GM21381 (cell line): ENCODE data around the gene RBMS1.

Experiments used
- ATAC-seq: cut with Tn5 transposase; IDR thresholded peaks from one replicate; pipeline ENCODE4 v1.9.1; 2021; ENCODE audit warnings: mild to moderate bottlenecking, moderate library complexity; ENCODE audit not compliant: unreplicated experiment

Gene RBMS1

GRCh38 chr2:160365716-160366367 lies 127.8 kb downstream of the RBMS1 start:
- ATAC-seq: no peak

- no peak for ATAC-seq
Observed at GRCh38 chr2:160364364-160364763, 129.2 kb downstream of the RBMS1 start.

DNA sequence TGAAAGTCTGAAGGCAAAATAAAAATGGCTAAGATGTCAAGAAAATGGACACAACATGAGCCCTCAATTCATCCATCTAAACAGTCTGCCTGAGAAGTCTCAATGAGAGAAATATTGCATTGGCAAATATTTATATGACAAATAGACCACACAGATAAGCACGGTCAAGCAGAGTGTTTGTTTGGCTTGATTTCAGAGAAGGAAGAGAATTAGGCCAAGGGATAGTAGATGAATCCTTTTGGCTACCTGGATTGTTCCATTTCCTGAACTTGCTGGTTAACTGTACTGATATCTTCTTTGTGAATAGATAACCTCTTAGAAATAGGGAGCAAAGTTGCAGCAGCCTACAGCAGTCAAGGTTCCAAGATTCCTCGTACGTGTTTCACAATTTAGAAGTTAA lies 129.6 kb downstream of the RBMS1 start:
- no peak for ATAC-seq

- ATAC-seq: no peak
Observed at GRCh38 chr2:160363055-160363454, 130.6 kb downstream of the RBMS1 start.

- ATAC-seq: no peak
Observed at GRCh38 chr2:160362541-160362940, 131.1 kb downstream of the RBMS1 start.

DNA sequence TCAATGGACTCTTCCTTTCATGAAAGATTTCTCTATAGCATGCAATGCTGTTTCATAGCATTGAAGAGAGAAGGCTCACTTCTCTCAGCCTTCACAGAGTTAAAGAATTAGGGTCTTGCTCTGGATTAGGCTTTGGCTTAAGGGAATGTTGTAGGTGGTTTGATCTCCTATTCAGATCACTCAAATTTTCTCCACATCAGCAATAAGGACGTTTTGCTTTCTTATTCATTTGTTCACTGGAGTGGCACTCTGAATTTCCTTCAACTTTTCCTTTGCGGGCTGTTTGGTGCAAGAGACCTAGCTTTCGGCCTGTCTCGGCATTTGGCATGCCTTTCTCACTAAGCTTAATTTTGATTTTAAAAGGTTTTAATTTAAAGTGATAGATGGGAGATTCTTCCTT lies 131.6 kb downstream of the RBMS1 start:
- ATAC-seq: no peak

DNA sequence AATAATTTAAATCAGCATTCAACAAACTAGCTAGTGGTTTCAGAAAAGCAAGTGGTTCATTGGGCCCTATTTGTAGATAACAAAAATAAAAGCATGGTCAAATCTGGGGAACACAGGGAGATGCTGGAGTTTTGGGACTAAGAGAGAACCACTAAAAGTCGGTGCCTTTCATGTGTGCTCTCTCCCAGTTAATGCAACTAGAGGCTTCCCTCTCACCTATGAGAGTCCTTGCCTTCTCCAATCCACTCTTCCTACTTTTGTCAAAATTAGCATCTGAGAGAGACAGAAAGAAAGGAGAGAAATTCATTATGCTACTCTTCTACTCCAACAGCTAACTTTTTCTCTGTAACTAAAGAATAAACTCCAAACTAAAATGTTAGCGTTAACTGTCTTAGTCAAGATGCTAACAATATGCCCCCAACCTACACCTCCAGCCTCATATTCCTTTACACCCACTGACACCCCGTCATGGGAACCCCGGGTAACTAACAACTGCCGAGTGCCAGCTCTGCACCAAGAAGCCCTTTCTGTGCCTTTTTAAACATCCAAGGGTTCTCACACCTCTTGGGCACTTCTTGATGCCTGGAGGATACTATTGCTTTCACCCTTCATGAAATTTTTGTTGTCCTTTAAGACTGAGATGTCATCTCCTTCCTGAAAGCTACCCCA lies 133.4 kb downstream of the RBMS1 start:
- ATAC-seq: no peak

GRCh38 chr2:160358046-160358445 lies 135.6 kb downstream of the RBMS1 start:
- no peak for ATAC-seq

- ATAC-seq: no peak
Observed at GRCh38 chr2:160356485-160356884, 137.1 kb downstream of the RBMS1 start.

GRCh38 chr2:160355080-160355479 lies 138.5 kb downstream of the RBMS1 start:
- no peak for ATAC-seq

GRCh38 chr2:160354677-160355076 lies 138.9 kb downstream of the RBMS1 start:
- ATAC-seq: no peak

GRCh38 chr2:160353813-160354212 lies 139.8 kb downstream of the RBMS1 start:
- ATAC-seq: no peak

GRCh38 chr2:160353166-160353565 lies 140.4 kb downstream of the RBMS1 start:
- no peak for ATAC-seq

DNA sequence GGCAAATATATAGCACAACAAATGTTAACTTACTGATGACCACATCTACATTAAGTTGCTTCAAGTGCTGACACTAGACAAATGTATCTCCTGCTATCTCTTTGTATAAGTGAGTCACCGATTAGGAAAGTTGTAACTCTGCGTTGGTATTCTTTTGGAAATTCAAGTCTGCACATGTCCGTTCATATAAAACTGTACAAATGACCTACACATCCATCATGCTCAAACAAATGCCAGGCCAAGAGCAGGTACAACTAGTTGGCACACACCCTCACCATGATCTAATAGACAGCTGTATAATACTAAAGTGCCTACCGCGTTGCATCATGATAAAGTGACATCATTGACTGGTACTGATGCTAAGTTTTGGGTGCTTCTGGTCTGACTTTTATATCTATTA lies 141.1 kb downstream of the RBMS1 start:
- no peak for ATAC-seq

GRCh38 chr2:160351956-160352355 lies 141.7 kb downstream of the RBMS1 start:
- ATAC-seq: no peak

DNA sequence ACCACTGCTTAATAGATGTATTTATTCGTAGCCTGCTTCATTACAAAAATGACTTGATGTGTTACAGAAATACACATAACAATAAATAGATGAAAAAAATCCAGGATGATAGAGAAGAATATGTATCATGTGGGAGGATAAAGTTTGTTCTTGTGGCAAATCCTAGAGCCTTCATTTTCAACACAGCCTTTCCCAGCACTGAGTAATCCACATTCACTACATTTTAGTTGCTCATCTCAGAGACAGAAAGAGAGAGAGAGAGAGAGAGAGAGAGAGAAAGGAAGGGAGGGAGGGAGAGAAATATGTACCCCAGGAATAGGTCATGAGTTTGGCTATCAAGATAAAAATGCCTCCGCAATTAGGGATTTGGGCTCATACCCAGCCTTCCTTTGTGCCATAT lies 144.3 kb downstream of the RBMS1 start:
- ATAC-seq: no peak

GRCh38 chr2:160347269-160347863 lies 146.2 kb downstream of the RBMS1 start:
- no peak for ATAC-seq

GRCh38 chr2:160345071-160345764 lies 148.4 kb downstream of the RBMS1 start:
- ATAC-seq: no peak

- no peak for ATAC-seq
Observed at GRCh38 chr2:160343404-160343803, 150.2 kb downstream of the RBMS1 start.

DNA sequence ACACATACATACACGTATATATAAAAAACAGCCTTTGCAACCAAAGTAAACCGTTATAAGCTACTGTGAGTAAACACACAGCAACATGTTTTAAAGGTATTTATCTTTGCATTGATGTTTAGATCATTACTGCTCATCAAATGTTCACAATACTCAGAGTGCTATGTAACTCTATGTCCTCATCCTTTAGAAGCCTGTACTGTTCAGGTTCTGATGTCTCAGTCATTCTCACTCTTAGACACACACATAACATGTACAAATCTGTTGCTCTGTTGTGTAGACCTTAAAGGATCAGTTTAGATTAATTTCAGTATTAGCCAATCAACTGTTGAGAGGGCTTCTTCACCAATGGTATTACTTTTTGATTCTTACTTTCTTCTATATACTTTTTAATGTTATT lies 153.9 kb downstream of the RBMS1 start:
- no peak for ATAC-seq

- no peak for ATAC-seq
Observed at GRCh38 chr2:160338901-160339685, 154.5 kb downstream of the RBMS1 start.
